ENCODE results near the gene SLCO2A1. TPM values are rescaled to one million over a fixed set of nuclear protein-coding genes. Genes with fewer than 3 reads are reported as not detected.
"Not testable (repeated sequence)": the region's sequence is repeated elsewhere in the genome, so short reads cannot be mapped to it uniquely, and the experiment has no call there.

Gene SLCO2A1
- polyA plus RNA-seq (ENCODE audit: insufficient read length in 3 of 3) = 10 to 100 TPM; 15.9 to 18.0 (median 16.1) TPM

GRCh38 chr3:134029734-134030378 lies at the start of gene SLCO2A1:
SLCO2A1 (minus strand) TSS chr3:134029925; CDS start chr3:134029802, 123 bp downstream.
- DNase-seq (ENCODE audit: low read depth in 3 of 3, low spot score in 2 of 3) = no peak

GRCh38 chr3:134079111-134079547 lies 49.4 kb upstream of the SLCO2A1 start:
- DNase-seq (ENCODE audit: low read depth in 3 of 3, low spot score in 2 of 3) = no peak

GRCh38 chr3:134078169-134078831 lies 48.6 kb upstream of the SLCO2A1 start:
- no peak for DNase-seq (ENCODE audit: low read depth in 3 of 3, low spot score in 2 of 3)

- DNase-seq (ENCODE audit: low read depth in 3 of 3, low spot score in 2 of 3) = no peak
Measured at GRCh38 chr3:134077649-134078161, 48.0 kb upstream of the SLCO2A1 start.

GRCh38 chr3:134076851-134077250 lies 47.1 kb upstream of the SLCO2A1 start:
- no peak for DNase-seq (ENCODE audit: low read depth in 3 of 3, low spot score in 2 of 3)

GRCh38 chr3:134075846-134076245 lies 46.1 kb upstream of the SLCO2A1 start:
- no peak for DNase-seq (ENCODE audit: low read depth in 3 of 3, low spot score in 2 of 3)

- DNase-seq (ENCODE audit: low read depth in 3 of 3, low spot score in 2 of 3) = no peak
Measured at GRCh38 chr3:134075568-134075825, 45.8 kb upstream of the SLCO2A1 start.

- DNase-seq (ENCODE audit: low read depth in 3 of 3, low spot score in 2 of 3) = no peak
Measured at GRCh38 chr3:134074790-134075567, 45.3 kb upstream of the SLCO2A1 start.

- DNase-seq (ENCODE audit: low read depth in 3 of 3, low spot score in 2 of 3) = no peak
Measured at GRCh38 chr3:134074001-134074789, 44.5 kb upstream of the SLCO2A1 start.

GRCh38 chr3:134073583-134073945 lies 43.8 kb upstream of the SLCO2A1 start:
- no peak for DNase-seq (ENCODE audit: low read depth in 3 of 3, low spot score in 2 of 3)

- no peak for DNase-seq (ENCODE audit: low read depth in 3 of 3, low spot score in 2 of 3)
Measured at GRCh38 chr3:134072881-134073582, 43.3 kb upstream of the SLCO2A1 start.

GRCh38 chr3:134070281-134070680 lies 40.6 kb upstream of the SLCO2A1 start:
- not testable (repeated sequence) for DNase-seq (ENCODE audit: low read depth in 3 of 3, low spot score in 2 of 3)

- no peak for DNase-seq (ENCODE audit: low read depth in 3 of 3, low spot score in 2 of 3)
Measured at GRCh38 chr3:134068429-134068828, 38.7 kb upstream of the SLCO2A1 start.

GRCh38 chr3:134067531-134068161 lies 37.9 kb upstream of the SLCO2A1 start:
- no peak for DNase-seq (ENCODE audit: low read depth in 3 of 3, low spot score in 2 of 3)

GRCh38 chr3:134066651-134067530 lies 37.2 kb upstream of the SLCO2A1 start:
- DNase-seq (ENCODE audit: low read depth in 3 of 3, low spot score in 2 of 3) = no peak

GRCh38 chr3:134066158-134066541 lies 36.4 kb upstream of the SLCO2A1 start:
- DNase-seq (ENCODE audit: low read depth in 3 of 3, low spot score in 2 of 3) = no peak

- no peak for DNase-seq (ENCODE audit: low read depth in 3 of 3, low spot score in 2 of 3)
Measured at GRCh38 chr3:134065252-134066157, 35.8 kb upstream of the SLCO2A1 start.

- no peak for DNase-seq (ENCODE audit: low read depth in 3 of 3, low spot score in 2 of 3)
Measured at GRCh38 chr3:134064081-134064480, 34.4 kb upstream of the SLCO2A1 start.
